ENCODE results near the gene KRTAP4-9. TPM values are rescaled to one million over a fixed set of nuclear protein-coding genes. Genes with fewer than 3 reads are reported as not detected.
"Not testable (repeated sequence)": the region's sequence is repeated elsewhere in the genome, so short reads cannot be mapped to it uniquely, and the experiment has no call there.

KRTAP4-9 gene
- total RNA-seq, 2 experiments from 2014 or later: not detected

- no peak for ATAC-seq
- intact Hi-C loops (cut with micrococcal nuclease): no loop called here
- POLR2A ChIA-PET: no interaction called here
These were observed 41.7 kb upstream of the KRTAP4-9 start for GRCh38 chr17:41063449-41063848.

GRCh38 chr17:41064301-41064700 is 40.9 kb upstream of the KRTAP4-9 start:
- CTCF ChIA-PET: no interaction called here
- POLR2A ChIA-PET: no interaction called here
- H3K4me1 Mint-ChIP-seq (ENCODE audit: low read depth): no peaks in the 10 kb centered on the region

More at GRCh38 chr17:41063449-41063848, 41.7 kb upstream of the KRTAP4-9 start:
- Mint-ChIP-seq H3K27me3 (peaks cover 24% of the 10 kb centered on the region), H3K4me1 (ENCODE audit: low read depth) (no peaks in the 10 kb centered on the region), H3K9me3 (no peaks in the 10 kb centered on the region), H3K36me3 (ENCODE audit: low read depth) (no peaks in the 10 kb centered on the region), H3K4me3 (no peak overlapping the region), H3K27ac (no peak overlapping the region)
- DNase-seq: no peak
- no peak for TF ChIP-seq CTCF (IDR thresholded peaks at IDR 0.05)
- CTCF ChIA-PET: no interaction called here

GRCh38 chr17:41065016-41065689 is 40.0 kb upstream of the KRTAP4-9 start:
- CTCF ChIA-PET; H3K4me1 Mint-ChIP-seq (ENCODE audit: low read depth); H3K9me3 Mint-ChIP-seq; intact Hi-C loops (cut with micrococcal nuclease); POLR2A ChIA-PET; H3K4me3 Mint-ChIP-seq; ATAC-seq; DNase-seq; H3K36me3 Mint-ChIP-seq (ENCODE audit: low read depth); H3K27ac Mint-ChIP-seq: not testable (repeated sequence)
- peaks cover 14% of the 10 kb centered on the region for H3K27me3 Mint-ChIP-seq

More at GRCh38 chr17:41064301-41064700, 40.9 kb upstream of the KRTAP4-9 start:
- intact Hi-C loops (cut with micrococcal nuclease): no loop called here
- Mint-ChIP-seq H3K36me3 (ENCODE audit: low read depth) (no peaks in the 10 kb centered on the region), H3K27ac (no peak overlapping the region), H3K4me3 (no peak overlapping the region), H3K27me3 (peaks cover 19% of the 10 kb centered on the region), H3K9me3 (no peaks in the 10 kb centered on the region)
- DNase-seq (no peak), ATAC-seq (no peak)
- no peak for TF ChIP-seq CTCF (IDR thresholded peaks at IDR 0.05)

- ChIA-PET POLR2A (no interaction called here), CTCF (no interaction called here)
- Mint-ChIP-seq H3K4me3 (no peak within 1 kb of the TSS), H3K4me1 (ENCODE audit: low read depth) (no peaks in the 10 kb centered on the region), H3K9me3 (no peaks in the 10 kb centered on the region), H3K27ac (no peak within 1 kb of the TSS), H3K27me3 (peaks cover 5% of the 10 kb centered on the region), H3K36me3 (ENCODE audit: low read depth) (no peaks in the 10 kb centered on the region)
- DNase-seq (no peak), ATAC-seq (no peak)
- TF ChIP-seq CTCF (IDR thresholded peaks at IDR 0.05): no peak
- intact Hi-C loops (cut with micrococcal nuclease): no loop called here
These were observed 39.2 kb upstream of the KRTAP4-9 start, which contains the start of gene KRTAP2-4 for GRCh38 chr17:41065829-41066624. Gene KRTAP2-4, minus strand, starts transcription at chr17:41065879. Its CDS starts 34 bp downstream, at chr17:41065845.

GRCh38 chr17:41067281-41067680 is 37.9 kb upstream of the KRTAP4-9 start:
- Mint-ChIP-seq H3K27me3 (peaks cover 2% of the 10 kb centered on the region), H3K4me1 (ENCODE audit: low read depth) (no peaks in the 10 kb centered on the region), H3K36me3 (ENCODE audit: low read depth) (no peaks in the 10 kb centered on the region), H3K4me3 (no peak overlapping the region), H3K27ac (no peak overlapping the region), H3K9me3 (no peaks in the 10 kb centered on the region)
- intact Hi-C loops (cut with micrococcal nuclease): no loop called here
- TF ChIP-seq CTCF (IDR thresholded peaks at IDR 0.05): no peak
- DNase-seq: no peak
- ChIA-PET POLR2A (no interaction called here), CTCF (no interaction called here)
- no peak for ATAC-seq
